Hypothalamus (tissue), 51 donors: Measurements from ENCODE around the gene CDCP1.
A peak's percentile ranks its signal among the peaks of the same experiment; 100 is the strongest.
"Not testable (repeated sequence)": the region's sequence is repeated elsewhere in the genome, so short reads cannot be mapped to it uniquely, and the experiment has no call there.

Experiments used
- DNase-seq, 51 donors: peaks; one replicate each; lab custom pipeline; 2025; lab: John Stamatoyannopoulos, UW

Gene CDCP1

DNA sequence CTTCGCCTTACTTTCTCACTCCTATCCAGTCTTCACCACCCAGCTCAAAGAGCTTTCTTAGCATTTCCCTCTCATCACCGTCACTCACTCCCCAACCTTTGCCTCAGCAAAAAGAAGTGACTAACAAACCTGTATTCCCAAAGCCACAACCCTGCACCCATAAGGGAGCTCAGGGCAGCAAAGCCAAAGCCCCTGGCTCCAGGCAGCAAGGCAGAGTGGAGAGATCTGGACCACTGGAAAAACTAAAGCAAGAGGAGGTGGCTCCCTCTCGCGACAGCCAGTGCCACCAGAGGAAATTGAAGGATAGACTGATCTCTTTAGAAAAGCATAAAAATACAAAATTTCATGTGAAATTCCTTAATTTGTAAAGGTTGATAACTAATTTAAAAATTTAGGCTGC lies 25.1 kb upstream of the CDCP1 start:
- no peak for DNase-seq

DNA sequence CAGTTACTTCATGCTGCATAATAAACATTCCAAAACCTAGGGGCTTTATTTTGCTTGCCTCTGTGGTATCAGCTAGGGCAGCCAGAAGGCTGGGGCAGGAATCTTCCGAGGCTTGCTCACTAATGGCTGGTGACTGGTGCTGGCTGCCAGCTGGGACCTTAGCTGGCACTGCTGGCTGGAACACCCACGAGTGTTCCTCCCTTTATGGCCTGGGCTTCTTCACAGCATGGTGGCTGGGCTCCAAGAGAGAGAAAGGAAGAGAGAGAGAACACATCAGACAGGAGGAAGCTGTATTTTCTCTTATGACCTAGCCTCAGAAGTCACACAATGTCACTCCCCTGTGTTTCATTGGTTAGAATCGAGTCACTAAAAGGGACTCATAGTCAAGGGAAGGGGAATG lies 23.9 kb upstream of the CDCP1 start:
- DNase-seq = peak in 5 of 51 donors; percentile 9 to 14 (median 12)

DNA sequence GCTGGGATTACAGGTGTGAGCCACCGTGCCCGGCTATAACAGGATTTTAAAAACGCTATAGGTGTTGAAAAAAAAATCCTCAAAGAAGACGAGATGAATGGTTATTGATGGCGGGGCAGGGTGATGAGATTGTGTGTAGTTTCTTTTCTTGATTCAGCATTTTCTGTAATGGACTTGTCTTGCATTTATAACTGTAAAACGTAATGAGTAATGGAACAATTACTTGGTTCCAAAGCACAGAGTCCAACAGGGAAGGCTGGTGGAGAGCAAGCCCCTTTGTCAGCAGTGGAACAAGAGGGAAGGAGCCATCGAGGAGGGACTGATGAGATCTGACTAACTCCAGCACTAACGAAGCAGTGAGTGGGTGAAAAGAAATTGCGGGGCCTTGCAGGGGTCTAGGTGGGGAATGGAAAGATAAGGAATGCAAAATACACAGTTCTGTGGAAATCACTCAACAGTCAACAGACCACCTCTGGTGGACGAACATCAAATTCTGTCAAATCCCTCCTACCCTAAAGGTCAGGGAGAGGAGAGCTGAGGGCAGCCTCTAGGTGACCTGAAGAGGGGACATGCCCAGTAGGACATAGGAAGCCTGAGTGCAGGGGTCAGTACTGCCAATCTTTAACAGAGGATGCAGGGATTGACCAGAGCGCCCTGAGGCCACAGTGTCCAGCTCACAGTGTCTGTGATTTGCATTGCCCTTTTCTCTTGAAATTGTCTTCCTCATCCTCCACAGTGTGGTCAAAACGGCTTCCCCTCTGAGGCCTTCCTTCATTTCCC lies 23.1 kb upstream of the CDCP1 start:
- no peak for DNase-seq

DNA sequence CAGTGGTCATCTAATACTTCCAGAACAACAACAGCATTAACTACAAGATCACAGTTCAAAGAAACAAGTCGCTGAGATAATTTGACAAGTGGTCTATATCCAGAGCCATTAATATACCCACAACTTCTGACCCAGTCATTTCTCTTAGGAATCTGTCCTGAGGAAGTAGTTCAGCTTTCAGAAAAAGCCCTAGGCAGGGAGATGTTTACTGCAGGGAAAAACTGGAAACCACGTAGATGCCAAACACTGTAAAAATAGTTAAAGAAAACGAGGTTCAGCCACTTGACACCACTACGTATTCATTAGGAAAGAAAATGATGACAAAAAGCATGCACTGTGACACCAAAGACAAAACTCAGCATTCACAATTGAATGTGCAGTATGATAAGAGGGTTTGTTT lies 22.3 kb upstream of the CDCP1 start:
- no peak for DNase-seq

DNA sequence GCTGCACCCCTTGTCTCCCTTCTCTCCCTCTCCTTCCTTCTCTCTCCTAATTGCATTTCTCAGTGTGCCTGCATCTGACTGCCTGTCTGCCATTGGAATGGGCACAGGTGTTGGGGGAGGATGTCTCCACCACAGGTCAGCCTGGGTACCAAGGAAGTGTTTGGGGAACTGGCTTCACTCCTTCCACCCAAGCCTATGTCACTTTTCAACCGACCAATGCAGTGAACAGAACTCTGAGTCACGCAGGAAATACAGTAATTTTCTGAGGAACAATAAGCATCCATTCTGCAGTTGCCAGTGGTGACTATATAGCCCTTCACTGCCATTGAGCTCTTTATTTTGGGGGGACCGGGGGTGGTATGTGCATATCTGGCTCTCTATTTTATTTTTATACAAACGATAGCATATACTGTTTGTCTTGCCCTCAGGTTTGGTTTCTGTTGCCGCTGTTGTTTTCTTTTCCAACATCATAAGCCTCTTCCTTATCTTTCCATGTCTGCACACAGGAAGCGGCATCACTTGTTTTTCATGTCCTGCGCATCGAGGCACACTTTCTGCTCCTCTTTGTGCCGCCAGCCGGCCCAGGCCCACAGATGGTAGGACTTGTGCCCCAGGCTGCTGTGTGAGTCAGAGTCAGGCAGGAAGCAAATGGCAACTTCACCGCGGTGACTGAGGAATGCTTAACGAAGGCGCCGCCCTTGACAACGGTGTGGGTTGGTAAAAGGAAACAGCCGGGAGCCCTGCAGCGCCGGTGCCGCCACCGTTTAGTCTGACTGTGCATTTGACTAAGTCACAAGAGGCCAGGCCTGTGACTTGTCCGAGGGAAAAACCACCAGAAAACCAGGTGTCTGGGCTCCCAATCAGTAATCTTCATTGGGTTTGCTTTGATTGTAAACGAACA lies 21.1 kb upstream of the CDCP1 start:
- DNase-seq = peak in 36 of 51 donors; percentile 3 to 82 (median 28)

DNA sequence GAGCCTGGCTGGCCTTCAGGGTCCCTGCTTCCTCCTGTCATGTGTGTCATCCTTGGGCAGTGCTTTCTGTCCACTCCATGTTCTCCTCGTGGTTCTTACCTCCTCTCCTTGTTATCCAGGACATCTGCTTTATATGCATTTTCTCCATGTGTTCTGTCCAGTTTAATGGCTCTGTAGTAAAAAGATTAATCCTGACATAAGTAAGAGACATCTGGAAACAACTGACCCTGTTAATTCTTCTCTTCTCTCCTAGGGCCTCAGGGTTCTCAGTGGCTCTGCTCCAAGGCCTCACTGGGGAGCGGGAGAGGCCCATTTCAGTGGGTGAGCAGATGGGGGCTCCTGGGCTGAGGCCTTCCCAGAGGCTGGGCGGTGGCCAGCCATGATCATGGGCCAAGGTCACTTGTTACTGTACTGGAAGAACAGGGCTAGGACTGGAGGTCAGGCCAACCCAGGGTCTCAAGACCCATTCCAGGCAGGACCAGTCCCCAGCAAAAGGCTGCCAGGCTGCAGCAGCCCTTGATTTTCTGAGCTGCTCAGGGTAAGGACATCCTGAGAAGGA lies 20.2 kb upstream of the CDCP1 start:
- no peak for DNase-seq

DNA sequence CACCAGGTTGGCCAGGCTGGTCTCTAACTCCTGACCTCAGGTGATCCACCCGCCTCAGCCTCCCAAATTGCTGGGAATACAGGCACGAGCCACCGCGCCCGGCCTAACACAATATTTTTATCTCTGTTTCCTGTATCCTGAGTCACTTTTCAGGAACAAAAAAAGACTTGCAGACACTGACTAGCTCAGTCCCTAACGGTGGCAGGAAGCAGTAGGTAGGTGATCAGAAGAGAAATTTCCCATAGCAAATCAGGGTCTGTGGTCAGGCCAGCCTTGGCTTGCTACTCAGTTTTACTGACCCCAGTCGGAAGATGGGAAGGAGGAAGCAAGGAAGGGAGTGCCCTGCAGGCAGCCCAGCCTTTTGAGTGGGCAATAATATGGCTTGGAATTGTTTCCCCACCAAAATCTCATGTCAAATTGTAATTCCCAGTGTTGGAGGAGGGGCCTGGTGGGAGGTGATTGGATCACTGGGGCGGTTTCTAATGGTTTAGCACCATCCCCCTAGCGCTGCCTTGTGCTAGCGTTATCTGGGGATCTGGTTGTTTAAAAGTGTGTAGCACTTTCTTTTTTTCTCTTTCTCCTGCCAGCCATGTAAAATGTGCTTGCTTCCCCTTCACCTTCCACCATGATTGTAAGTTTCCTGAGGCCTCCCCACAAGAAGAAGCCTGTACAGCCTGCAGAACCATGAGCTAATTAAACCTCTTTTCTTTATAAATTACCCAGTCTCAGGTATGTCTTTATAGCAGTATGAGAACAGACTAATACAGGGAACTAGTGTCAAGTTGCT lies 19.5 kb upstream of the CDCP1 start:
- DNase-seq = no peak

DNA sequence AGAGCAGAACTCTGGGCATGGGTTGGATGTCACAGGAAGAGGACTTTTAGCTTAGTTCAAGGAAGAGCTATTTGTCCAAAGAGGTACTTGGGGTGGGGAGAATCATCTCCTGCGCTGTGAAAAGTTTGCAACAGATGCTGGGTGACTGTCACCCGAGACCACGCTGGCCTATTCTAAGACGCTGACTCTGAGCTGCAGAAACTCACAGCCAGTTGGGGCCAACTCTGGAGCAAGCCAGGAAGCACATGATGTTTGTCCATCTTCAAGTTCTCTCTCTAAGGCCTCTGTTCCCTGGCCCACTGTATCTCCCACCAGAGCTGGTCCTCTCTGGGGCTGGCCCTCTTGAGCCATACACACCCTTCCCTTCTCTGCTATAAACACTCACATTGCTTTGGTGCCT lies 17.9 kb upstream of the CDCP1 start:
- DNase-seq = no peak

DNA sequence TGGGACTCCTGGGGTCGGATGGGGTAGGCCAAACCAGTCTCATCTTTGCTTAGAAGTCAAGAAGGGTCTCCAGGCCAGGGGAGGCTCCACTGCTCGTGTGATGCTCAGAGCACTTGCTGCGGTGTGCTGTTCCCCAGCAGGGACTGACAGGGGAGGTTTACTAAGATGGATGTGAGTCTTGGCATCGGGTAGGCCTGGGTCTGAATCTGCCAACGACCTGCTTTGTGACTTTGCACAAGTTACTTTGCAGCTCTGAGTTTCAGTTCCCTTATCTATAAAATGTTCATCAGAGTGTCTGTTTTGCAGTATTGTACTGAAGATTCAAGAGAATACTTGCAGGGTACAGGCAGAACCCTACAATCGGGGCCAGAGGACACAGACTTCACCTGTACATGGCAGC lies 17.3 kb upstream of the CDCP1 start:
- DNase-seq = peak in 1 of 51 donors; percentile 2

DNA sequence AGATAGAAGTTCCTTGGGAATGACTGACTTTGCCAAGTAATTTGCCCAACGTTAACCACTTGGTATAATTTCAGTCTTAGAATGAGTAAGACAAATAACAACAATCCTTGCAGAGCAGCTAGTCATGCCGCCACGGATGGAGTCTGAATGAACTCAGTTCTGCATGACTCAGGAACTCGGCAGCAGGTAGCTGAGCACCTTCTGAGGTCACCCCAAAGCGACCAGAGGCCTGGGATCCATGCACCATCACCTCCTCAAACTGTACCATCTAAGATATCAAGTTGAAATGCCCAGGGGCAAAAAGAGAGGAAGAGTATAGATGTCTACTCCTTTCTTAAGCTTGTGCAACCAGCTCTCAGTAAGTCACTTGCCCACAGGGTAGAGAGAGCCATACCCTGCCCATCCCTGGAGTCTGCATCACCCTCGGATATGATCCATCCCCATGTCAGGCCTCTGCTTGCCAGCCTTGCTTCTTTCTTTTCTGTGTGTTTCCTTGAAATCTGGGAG lies 8.5 kb upstream of the CDCP1 start:
- no peak for DNase-seq

DNA sequence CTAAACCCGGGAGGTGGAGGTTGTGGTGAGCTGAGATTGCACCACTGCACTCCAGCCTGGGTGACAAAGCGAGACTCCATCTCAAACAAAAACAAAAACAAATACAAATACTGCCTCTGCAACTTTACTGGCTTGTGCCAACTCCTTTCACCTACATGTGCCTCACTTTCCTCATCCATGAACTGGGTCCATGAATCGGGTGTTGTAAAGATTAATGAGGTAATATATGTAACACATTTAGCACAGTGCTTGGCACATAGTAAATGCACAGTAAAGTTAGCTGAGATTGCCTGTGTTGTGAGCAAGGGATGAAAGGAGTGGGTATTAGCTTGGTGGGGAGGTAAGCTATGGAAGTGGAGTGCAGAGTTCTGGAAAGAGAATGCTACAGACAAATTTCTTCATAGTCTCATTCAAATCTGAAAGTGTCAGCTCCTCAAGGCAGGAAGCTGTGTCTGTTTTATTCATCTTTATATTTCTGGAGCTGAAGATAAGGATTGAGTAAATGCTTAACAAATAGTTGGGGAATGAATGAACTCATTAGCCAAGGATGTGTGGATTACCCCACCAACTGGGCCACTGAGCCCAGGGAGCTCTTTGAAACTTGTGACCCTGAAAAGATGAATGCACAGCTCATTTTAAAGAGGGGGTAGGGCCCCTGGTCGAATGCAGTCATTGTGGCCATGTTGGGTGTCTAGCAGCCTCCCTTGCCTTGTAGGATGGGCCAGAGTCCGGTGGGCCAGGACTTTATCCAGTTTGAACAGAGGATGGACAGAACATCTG lies 7.7 kb upstream of the CDCP1 start:
- DNase-seq = no peak

DNA sequence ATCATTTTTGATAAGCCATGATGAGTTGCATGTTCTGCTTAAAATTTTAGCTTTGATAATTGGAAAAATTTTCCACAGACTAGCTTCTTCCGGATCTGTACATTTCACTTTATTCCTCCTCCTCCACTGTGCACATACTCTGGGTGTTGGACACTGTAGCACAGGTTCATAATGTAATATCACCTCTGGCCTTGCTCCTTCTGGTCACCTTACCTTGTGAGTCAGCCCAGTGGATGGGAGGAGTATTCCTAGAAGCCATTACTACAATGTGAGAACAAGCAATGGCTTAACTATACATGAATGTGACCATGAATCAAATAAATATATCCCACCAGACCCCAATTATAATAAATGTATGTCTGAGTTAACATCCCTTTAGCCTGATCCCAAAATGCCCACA lies 6.1 kb upstream of the CDCP1 start:
- no peak for DNase-seq

DNA sequence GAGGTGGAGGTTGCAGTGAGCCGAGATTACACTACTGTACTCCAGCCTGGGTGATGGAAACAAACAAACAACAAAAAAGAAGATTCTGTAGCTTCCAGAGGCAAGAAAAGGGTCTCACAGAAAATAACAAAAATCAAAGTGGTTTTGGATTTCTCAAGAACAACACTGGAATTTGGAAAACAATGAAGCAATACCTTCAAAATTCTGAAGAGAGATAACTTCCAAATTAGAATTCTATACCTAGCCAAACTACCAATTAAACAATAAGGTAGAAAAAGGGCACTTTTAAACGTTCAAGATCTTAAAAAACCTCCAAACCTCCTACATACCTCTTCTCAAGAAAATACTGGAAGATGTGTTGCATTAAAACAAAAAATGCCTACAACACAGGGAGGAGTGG lies 4.9 kb upstream of the CDCP1 start:
- no peak for DNase-seq

DNA sequence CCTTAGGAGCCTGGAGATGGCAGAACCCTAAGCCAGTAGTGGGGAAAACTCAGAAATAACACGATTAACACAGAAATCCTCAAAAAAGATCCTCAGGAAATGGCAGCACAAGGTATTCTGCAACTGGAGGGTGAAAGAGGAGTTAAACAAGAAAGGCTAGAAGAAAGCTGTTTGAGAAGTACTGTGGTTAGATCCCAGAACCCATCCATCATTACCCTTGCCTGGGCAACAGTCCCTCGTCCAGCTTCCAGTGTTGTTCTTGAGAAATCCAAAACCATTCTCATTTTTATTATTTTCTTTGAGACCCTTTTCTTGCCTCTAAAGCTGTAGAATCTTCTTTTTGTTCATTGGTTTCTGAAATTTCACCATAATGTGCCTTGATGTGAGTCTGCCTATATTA lies 2.7 kb upstream of the CDCP1 start:
- DNase-seq = no peak

DNA sequence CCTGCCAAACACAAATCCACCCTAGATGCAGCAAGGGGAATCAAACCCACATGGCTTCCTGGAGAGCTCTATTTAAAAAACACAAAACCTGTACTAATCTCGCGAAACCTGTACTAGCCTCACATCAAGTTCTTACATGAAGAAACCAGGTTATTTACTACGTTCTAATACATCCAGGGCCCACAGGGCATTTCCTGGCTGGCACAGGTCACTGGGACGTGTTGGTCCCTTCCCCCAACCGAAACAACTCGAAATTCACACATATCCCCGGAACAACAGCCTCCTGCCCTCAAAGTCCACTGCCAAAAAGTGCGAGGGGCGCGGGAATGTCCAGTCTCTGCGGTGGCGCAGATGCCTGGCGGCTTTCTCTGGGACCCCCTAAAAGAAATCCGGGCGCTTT lies 955 bp downstream of the CDCP1 start:
- no peak for DNase-seq

DNA sequence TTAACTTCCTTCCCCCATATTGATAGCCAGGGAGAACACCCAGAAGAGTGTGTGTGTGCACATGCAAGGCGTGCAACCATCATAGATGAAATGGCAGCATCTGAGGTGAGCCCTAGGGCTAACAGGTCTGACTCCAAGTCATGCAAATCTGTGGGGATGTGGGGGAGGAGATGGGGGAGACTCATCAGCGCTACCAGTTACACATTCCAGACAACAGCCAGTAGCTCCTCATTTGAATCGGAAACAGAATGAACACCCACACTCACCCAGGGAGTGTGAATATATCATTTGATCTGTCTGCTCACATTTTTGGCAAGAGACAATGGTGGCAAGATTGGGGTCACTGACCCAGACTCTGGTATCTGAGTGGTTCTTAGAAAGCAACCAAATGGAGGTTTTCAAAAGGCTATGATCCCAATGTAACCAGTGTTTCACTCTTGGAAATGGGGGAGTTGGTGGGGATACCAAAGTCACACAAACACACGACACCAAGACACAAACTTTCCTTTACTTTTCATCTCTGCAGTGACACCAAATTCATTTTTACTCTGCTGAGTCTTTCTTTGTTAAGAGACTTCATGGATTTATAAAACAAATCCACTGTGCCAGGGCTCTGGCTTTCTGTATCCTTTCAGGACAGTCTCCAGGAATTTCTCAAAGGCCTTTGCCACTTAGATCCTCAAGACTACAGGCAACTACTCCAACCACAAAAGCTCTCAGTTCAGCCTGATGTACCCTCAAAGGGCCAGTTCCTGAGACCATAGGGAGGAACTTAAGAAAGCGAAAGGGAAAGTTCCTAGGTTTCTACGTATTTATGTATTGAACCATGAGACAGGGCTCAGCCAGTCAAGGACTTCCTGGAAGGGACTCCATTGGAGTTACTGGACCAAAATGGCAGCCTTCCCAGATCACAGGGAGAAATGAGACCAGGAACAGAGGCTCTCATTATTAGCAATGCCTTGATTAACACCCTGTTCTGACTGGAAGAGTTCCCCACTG lies 2.2 kb downstream of the CDCP1 start:
- DNase-seq = peak in 7 of 51 donors; percentile 3 to 24 (median 7)

DNA sequence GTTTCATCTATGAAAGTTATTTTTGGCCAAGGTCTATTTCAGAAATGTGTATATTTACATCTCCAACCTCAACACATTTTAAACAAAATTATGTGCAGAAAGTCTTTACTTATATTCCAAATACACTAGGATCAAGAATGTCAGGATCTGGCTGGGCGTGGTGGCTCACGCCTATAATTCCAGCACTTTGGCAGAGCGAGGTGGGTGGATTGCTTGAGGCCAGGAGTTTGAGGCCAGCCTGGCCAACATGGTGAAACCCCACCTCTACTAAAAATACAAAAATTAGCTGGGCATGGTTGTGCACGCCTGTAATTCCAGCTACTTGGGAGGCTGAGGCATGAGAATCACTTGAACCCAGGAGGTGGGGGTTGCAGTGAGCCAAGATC lies 5.4 kb downstream of the CDCP1 start:
- not testable (repeated sequence) for DNase-seq

DNA sequence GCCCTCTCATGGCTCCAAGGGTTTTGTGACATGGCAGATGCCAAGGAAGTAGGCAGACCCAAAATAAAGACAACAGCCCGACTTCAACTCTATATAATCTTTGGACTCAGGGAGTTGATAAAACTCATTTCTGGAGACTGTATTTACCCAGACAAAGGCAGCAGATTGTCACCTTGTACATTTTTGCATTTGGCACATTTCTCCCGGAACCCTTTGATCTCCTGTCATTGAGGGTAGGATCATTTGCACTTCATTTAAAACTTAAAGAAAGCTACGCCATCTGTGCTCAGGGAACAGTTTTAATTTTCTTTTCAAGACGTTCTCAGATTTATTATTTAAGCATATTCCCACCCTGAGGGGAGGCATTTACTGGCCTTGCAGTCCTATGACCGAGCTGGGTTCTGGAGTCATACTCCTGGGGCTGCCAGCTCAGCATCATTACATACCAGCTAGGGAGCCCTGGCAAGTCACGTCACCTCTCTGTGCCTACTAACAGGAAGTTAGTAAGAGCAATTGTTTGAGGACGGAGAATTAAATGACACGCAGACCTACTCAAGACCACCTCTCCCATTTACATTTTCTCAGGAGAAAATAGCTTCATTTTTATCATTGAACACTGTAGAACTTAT lies 5.9 kb downstream of the CDCP1 start:
- DNase-seq = no peak
